ENCODE measurements around the gene TBC1D22A.

DNA sequence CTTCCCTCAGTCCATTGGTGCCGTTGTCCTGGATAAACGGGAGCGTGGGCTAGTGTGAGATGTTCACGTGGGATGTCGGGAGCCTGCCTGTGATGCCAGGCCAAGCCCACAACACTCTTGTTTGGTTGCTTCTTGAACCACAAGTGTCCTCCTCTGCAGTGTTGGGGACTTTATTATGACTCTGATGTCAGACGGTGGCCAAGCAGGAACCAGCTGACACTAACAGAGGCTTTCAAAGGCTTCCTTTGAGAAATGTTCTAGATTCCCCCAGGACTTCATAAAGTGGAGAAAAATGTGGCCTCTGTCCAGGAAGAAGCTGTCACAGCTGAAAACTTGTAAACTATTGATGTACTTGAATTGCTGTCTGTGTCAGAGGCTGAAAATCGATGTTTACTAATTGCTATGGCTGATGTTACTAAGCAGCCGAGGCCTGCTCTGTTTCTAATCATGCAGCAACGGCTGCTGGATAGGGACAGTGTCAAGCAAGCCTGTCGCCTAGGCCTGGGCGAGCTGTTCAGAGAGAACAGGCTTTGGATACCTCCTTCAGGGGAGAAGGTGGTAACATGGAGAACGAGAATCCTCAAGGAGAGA, 131.7 kb downstream of the TBC1D22A start:
- TF ChIP-seq MAX (IDR thresholded peaks at IDR 0.05; ENCODE audit: low read depth) (no peak), JUND (IDR thresholded peaks at IDR 0.05) (no peak), CTCF (IDR thresholded peaks at IDR 0.05) (no peak), ZBTB33 (IDR thresholded peaks at IDR 0.05; ENCODE audit: borderline replicate concordance, low read depth) (no peak), FOXJ3 (CRISPR knock-in tag; IDR thresholded peaks at IDR 0.05) (no peak), POLR2AphosphoS5 (IDR thresholded peaks at IDR 0.05; ENCODE audit: low read depth, low read length) (no peak)
